Spinal cord (tissue), 10 donors: ENCODE results near the gene DAB1. TPM values are rescaled to one million over a fixed set of nuclear protein-coding genes. Genes with fewer than 3 reads are reported as not detected.
"Not testable (repeated sequence)": the region's sequence is repeated elsewhere in the genome, so short reads cannot be mapped to it uniquely, and the experiment has no call there.

Experiments
- DNase-seq, 6 donors: peaks; one replicate each; pipeline versions ENCODE4 v3.0.0 to v3.0.0-alpha.2; 2013 to 2015; ENCODE audit warnings: low spot score in 6 of 6, low read depth in 4 of 6
- H3K27ac ChIP-seq: one replicate; pipeline ENCODE4 v1.5.1; 2013; ENCODE audit warnings: low read depth, low read length, control low read depth
- H3K27me3 ChIP-seq: one replicate; pipeline ENCODE4 v1.6.1; 2013; ENCODE audit warnings: low read length; ENCODE audit not compliant: control insufficient read depth, insufficient read depth
- H3K36me3 ChIP-seq: one replicate; pipeline ENCODE4 v1.6.1; 2013; ENCODE audit warnings: low read length; ENCODE audit not compliant: control insufficient read depth, insufficient read depth
- H3K4me1 ChIP-seq: one replicate; pipeline ENCODE4 v1.6.1; 2013; ENCODE audit warnings: low read length; ENCODE audit not compliant: control insufficient read depth, insufficient read depth
- H3K4me3 ChIP-seq: one replicate; pipeline ENCODE4 v1.5.1; 2013; ENCODE audit warnings: low read depth, low read length, control low read depth
- H3K9me3 ChIP-seq: one replicate; pipeline ENCODE4 v1.6.1; 2013; ENCODE audit warnings: low read length; ENCODE audit not compliant: control insufficient read depth, insufficient read depth
- WGBS: methylation state at CpG from one replicate; pipeline ENCODE4 v1.1.5; 2013; ENCODE audit warnings: missing lambda C conversion rate; ENCODE audit not compliant: insufficient coverage; 5-methylcytosine and 5-hydroxymethylcytosine counted together
- polyA plus RNA-seq, 2 donors: library from polyadenylated mRNA; unstranded; fragments of 120-200 nt; gene quantifications; one replicate each; pipeline ENCODE4 v1.2.1, GENCODE V29; 2013; ENCODE audit not compliant: insufficient read length in 2 of 2
- total RNA-seq, 2 donors: library from RNA; depleted of rRNA in 1 of 2; stranded (reverse); fragments of 120-200 nt in 1 of 2; fragments of >200 nt in 1 of 2; gene quantifications; one replicate each; pipeline versions ENCODE4 v1.2.3 to v1.2.4, GENCODE V29; 2013 to 2014
- donor health status: healthy.

DAB1 gene
- total and polyA plus RNA-seq, 4 donors, result 8.3 to 27.9 (median 16.9) TPM

- no CpG with 5 or more reads among the region's 4 CpGs for WGBS
- no peaks in the 10 kb centered on the region for H3K27me3 ChIP-seq
- no peak overlapping the region for H3K27ac ChIP-seq
- no peak overlapping the region for H3K4me3 ChIP-seq
- H3K36me3 ChIP-seq, result no peaks in the 10 kb centered on the region
- H3K4me1 ChIP-seq, result no peaks in the 10 kb centered on the region
- no peak for DNase-seq
- no peaks in the 10 kb centered on the region for H3K9me3 ChIP-seq
These were observed 73.2 kb downstream of the DAB1 start for GRCh38 chr1:57350610-57351009.

GRCh38 chr1:57348921-57349320, 74.9 kb downstream of the DAB1 start:
- DNase-seq, result no peak
- WGBS, result no CpG with 5 or more reads among the region's 1 CpG

GRCh38 chr1:57345916-57346315, 77.9 kb downstream of the DAB1 start:
- WGBS, result 64% methylated on average over 4 of the region's 8 CpGs
- no peaks in the 10 kb centered on the region for H3K27me3 ChIP-seq
- H3K36me3 ChIP-seq, result no peaks in the 10 kb centered on the region
- no peaks in the 10 kb centered on the region for H3K9me3 ChIP-seq
- H3K4me3 ChIP-seq, result no peak overlapping the region
- no peak overlapping the region for H3K27ac ChIP-seq
- DNase-seq, result no peak
- no peaks in the 10 kb centered on the region for H3K4me1 ChIP-seq

More at GRCh38 chr1:57348921-57349320, 74.9 kb downstream of the DAB1 start:
- Histone ChIP-seq H3K4me3 (no peak overlapping the region), H3K9me3 (no peaks in the 10 kb centered on the region), H3K4me1 (no peaks in the 10 kb centered on the region), H3K36me3 (no peaks in the 10 kb centered on the region), H3K27me3 (no peaks in the 10 kb centered on the region), H3K27ac (no peak overlapping the region)

- no peaks in the 10 kb centered on the region for H3K4me1 ChIP-seq
- H3K27me3 ChIP-seq, result no peaks in the 10 kb centered on the region
- no peak overlapping the region for H3K27ac ChIP-seq
- no peaks in the 10 kb centered on the region for H3K36me3 ChIP-seq
- 57% methylated on average over 5 of the region's 7 CpGs for WGBS
- H3K4me3 ChIP-seq, result no peak overlapping the region
- no peaks in the 10 kb centered on the region for H3K9me3 ChIP-seq
- peak in 3 of 6 donors; percentile 12 to 87 (median 49) for DNase-seq
These were observed 79.6 kb downstream of the DAB1 start for GRCh38 chr1:57344265-57344664.

GRCh38 chr1:57343298-57343915, 80.5 kb downstream of the DAB1 start:
- not testable (repeated sequence) for DNase-seq, H3K4me1 ChIP-seq, H3K27me3 ChIP-seq, H3K9me3 ChIP-seq, H3K36me3 ChIP-seq, H3K4me3 ChIP-seq, H3K27ac ChIP-seq
- 98% methylated on average over 30 of the region's 34 CpGs for WGBS

GRCh38 chr1:57341721-57342120, 82.1 kb downstream of the DAB1 start:
- Histone ChIP-seq H3K36me3 (no peaks in the 10 kb centered on the region), H3K4me1 (no peaks in the 10 kb centered on the region), H3K27ac (no peak overlapping the region), H3K4me3 (no peak overlapping the region), H3K9me3 (no peaks in the 10 kb centered on the region), H3K27me3 (no peaks in the 10 kb centered on the region)
- DNase-seq, result no peak
- WGBS, result 83% methylated on average over 1 of the region's 3 CpGs

GRCh38 chr1:57340334-57341070, 83.4 kb downstream of the DAB1 start:
- Histone ChIP-seq H3K36me3 (no peaks in the 10 kb centered on the region), H3K27ac (no peak overlapping the region), H3K9me3 (no peaks in the 10 kb centered on the region), H3K27me3 (no peaks in the 10 kb centered on the region), H3K4me1 (no peaks in the 10 kb centered on the region), H3K4me3 (no peak overlapping the region)
- no peak for DNase-seq
- WGBS, result 88% methylated on average over 4 of the region's 6 CpGs

GRCh38 chr1:57337623-57338022, 86.2 kb downstream of the DAB1 start:
- Histone ChIP-seq H3K27me3 (no peaks in the 10 kb centered on the region), H3K36me3 (no peaks in the 10 kb centered on the region), H3K27ac (no peak overlapping the region), H3K4me3 (no peak overlapping the region), H3K4me1 (no peaks in the 10 kb centered on the region), H3K9me3 (no peaks in the 10 kb centered on the region)
- no peak for DNase-seq
- 70% methylated on average over 1 of the region's 3 CpGs for WGBS

- DNase-seq, result no peak
- H3K36me3 ChIP-seq, result no peaks in the 10 kb centered on the region
- H3K27me3 ChIP-seq, result no peaks in the 10 kb centered on the region
- H3K27ac ChIP-seq, result no peak overlapping the region
- WGBS, result 58% methylated on average over 2 of the region's 2 CpGs
- H3K4me3 ChIP-seq, result no peak overlapping the region
- no peaks in the 10 kb centered on the region for H3K4me1 ChIP-seq
- no peaks in the 10 kb centered on the region for H3K9me3 ChIP-seq
These were observed 87.1 kb downstream of the DAB1 start for GRCh38 chr1:57336793-57337192.

- H3K4me3 ChIP-seq, result no peak overlapping the region
- no peak overlapping the region for H3K27ac ChIP-seq
- 100% methylated on average over 1 of the region's 3 CpGs for WGBS
- no peak for DNase-seq
- no peaks in the 10 kb centered on the region for H3K4me1 ChIP-seq
- no peaks in the 10 kb centered on the region for H3K36me3 ChIP-seq
- H3K9me3 ChIP-seq, result no peaks in the 10 kb centered on the region
- no peaks in the 10 kb centered on the region for H3K27me3 ChIP-seq
These were observed 92.2 kb downstream of the DAB1 start for GRCh38 chr1:57331620-57332019.
